Astrocyte of the cerebellum (primary cell): Measurements from ENCODE around the gene SLC26A4.

Experiments used
- DNase-seq: peaks from one replicate; pipeline ENCODE4 v3.0.0-alpha.2; 2011; ENCODE audit warnings: low read depth
- H3K4me3 ChIP-seq: 2 replicates; pipeline ENCODE4 v1.5.1; 2011; ENCODE audit warnings: mild to moderate bottlenecking, low read depth, low read length, moderate library complexity
- CTCF ChIP-seq: IDR thresholded peaks from 2 replicates; pipeline ENCODE4 v1.5.1; 2012; ENCODE audit warnings: low read length, low read depth, moderate library complexity, mild to moderate bottlenecking; ENCODE audit errors: missing control alignments
- in situ Hi-C: cut with HindIII; loops from 2 replicates; pipeline ENCODE4 v1.10.0; 2017; ENCODE audit warnings: low sequenced_read_pairs

The SLC26A4 gene

GRCh38 chr7:107744345-107744750 is 83.7 kb downstream of the SLC26A4 start:
- no peak for DNase-seq
- in situ Hi-C loops = loop anchor here (10.0 to 25.0 kb wide), 2 partner anchors 130 to 557 kb away; no protein-coding TSS in a partner anchor
- no peak for TF ChIP-seq CTCF
- peak overlapping the region; percentile 91 for H3K4me3 ChIP-seq

GRCh38 chr7:107746006-107746405 is 85.4 kb downstream of the SLC26A4 start:
- no peak for DNase-seq
- H3K4me3 ChIP-seq = no peak overlapping the region
- in situ Hi-C loops = loop anchor here (10.0 to 25.0 kb wide), 2 partner anchors 129 to 559 kb away; no protein-coding TSS in a partner anchor
- TF ChIP-seq CTCF = no peak

- no peak for DNase-seq
- in situ Hi-C loops = no loop called here
Measured at GRCh38 chr7:107751113-107751512, 90.5 kb downstream of the SLC26A4 start.

GRCh38 chr7:107754642-107755041 is 94.0 kb downstream of the SLC26A4 start:
- no peak for DNase-seq
- H3K4me3 ChIP-seq = no peak overlapping the region
- in situ Hi-C loops = no loop called here
- TF ChIP-seq CTCF = peak; percentile 25

More at GRCh38 chr7:107751113-107751512, 90.5 kb downstream of the SLC26A4 start:
- H3K4me3 ChIP-seq = no peak overlapping the region
- TF ChIP-seq CTCF = no peak

- no peak overlapping the region for H3K4me3 ChIP-seq
- in situ Hi-C loops = no loop called here
- DNase-seq = no peak
- no peak for TF ChIP-seq CTCF
Measured at GRCh38 chr7:107758667-107759066, 98.0 kb downstream of the SLC26A4 start.

GRCh38 chr7:107767391-107767790 is 106.8 kb downstream of the SLC26A4 start:
- DNase-seq = no peak
- H3K4me3 ChIP-seq = no peak overlapping the region
- no peak for TF ChIP-seq CTCF
- in situ Hi-C loops = no loop called here
